Measurements from ENCODE around the gene TTLL8.
A peak's percentile ranks its signal among the peaks of the same experiment; 100 is the strongest.

Gene TTLL8

GRCh38 chr22:50081426-50082196 lies 23.5 kb upstream of the TTLL8 start:
- DNase-seq (ENCODE audit: low read depth) = no peak

GRCh38 chr22:50080077-50080465 lies 22.0 kb upstream of the TTLL8 start:
- DNase-seq (ENCODE audit: low read depth) = no peak
- TF ChIP-seq POLR2A (IDR thresholded peaks at IDR 0.05; ENCODE audit: extremely low read depth, insufficient read length) = no peak
- no peak for TF ChIP-seq CTCF (IDR thresholded peaks at IDR 0.05; ENCODE audit: low read depth, low read length)
- TF ChIP-seq MYC (IDR thresholded peaks at IDR 0.05; ENCODE audit: low read depth, low read length) = no peak
- TF ChIP-seq MAX (IDR thresholded peaks at IDR 0.05; ENCODE audit: low read depth, low read length) = no peak
- H3K4me3 ChIP-seq (ENCODE audit: low read depth, low read length) = no peak overlapping the region

More at GRCh38 chr22:50081426-50082196, 23.5 kb upstream of the TTLL8 start:
- no peak overlapping the region for H3K4me3 ChIP-seq (ENCODE audit: low read depth, low read length)
- TF ChIP-seq CTCF (IDR thresholded peaks at IDR 0.05; ENCODE audit: low read depth, low read length) = no peak
- TF ChIP-seq MAX (IDR thresholded peaks at IDR 0.05; ENCODE audit: low read depth, low read length) = no peak
- TF ChIP-seq POLR2A (IDR thresholded peaks at IDR 0.05; ENCODE audit: extremely low read depth, insufficient read length) = no peak
- TF ChIP-seq MYC (IDR thresholded peaks at IDR 0.05; ENCODE audit: low read depth, low read length) = no peak

GRCh38 chr22:50078761-50079160 lies 20.7 kb upstream of the TTLL8 start:
- H3K4me3 ChIP-seq (ENCODE audit: low read depth, low read length) = no peak overlapping the region
- TF ChIP-seq POLR2A (IDR thresholded peaks at IDR 0.05; ENCODE audit: extremely low read depth, insufficient read length) (no peak), MYC (IDR thresholded peaks at IDR 0.05; ENCODE audit: low read depth, low read length) (no peak), MAX (IDR thresholded peaks at IDR 0.05; ENCODE audit: low read depth, low read length) (no peak), CTCF (IDR thresholded peaks at IDR 0.05; ENCODE audit: low read depth, low read length) (no peak)
- DNase-seq (ENCODE audit: low read depth) = no peak

GRCh38 chr22:50078246-50078645 lies 20.1 kb upstream of the TTLL8 start:
- DNase-seq (ENCODE audit: low read depth) = no peak
- TF ChIP-seq POLR2A (IDR thresholded peaks at IDR 0.05; ENCODE audit: extremely low read depth, insufficient read length) (no peak), CTCF (IDR thresholded peaks at IDR 0.05; ENCODE audit: low read depth, low read length) (no peak), MYC (IDR thresholded peaks at IDR 0.05; ENCODE audit: low read depth, low read length) (no peak), MAX (IDR thresholded peaks at IDR 0.05; ENCODE audit: low read depth, low read length) (no peak)
- H3K4me3 ChIP-seq (ENCODE audit: low read depth, low read length) = no peak overlapping the region

GRCh38 chr22:50076646-50077535 lies 18.8 kb upstream of the TTLL8 start:
- TF ChIP-seq CTCF (IDR thresholded peaks at IDR 0.05; ENCODE audit: low read depth, low read length) (no peak), POLR2A (IDR thresholded peaks at IDR 0.05; ENCODE audit: extremely low read depth, insufficient read length) (no peak), MAX (IDR thresholded peaks at IDR 0.05; ENCODE audit: low read depth, low read length) (no peak), MYC (IDR thresholded peaks at IDR 0.05; ENCODE audit: low read depth, low read length) (no peak)
- H3K4me3 ChIP-seq (ENCODE audit: low read depth, low read length) = no peak overlapping the region
- peak; percentile 44 for DNase-seq (ENCODE audit: low read depth)
